Astrocyte of the spinal cord (primary cell): ENCODE results near the gene PAX4.

Experiments
- DNase-seq: peaks from one replicate; pipeline ENCODE4 v3.0.0; 2011; ENCODE audit warnings: low read depth, low spot score
- H3K4me3 ChIP-seq: 2 replicates; pipeline ENCODE4 v1.5.1; 2011; ENCODE audit warnings: low read depth, mild to moderate bottlenecking, low read length, moderate library complexity
- in situ Hi-C: cut with HindIII; loops from 2 replicates; pipeline ENCODE4 v1.10.0; 2017; ENCODE audit warnings: low sequenced_read_pairs
- TF ChIP-seq, protein P1 (sequence below): IDR thresholded peaks from 2 replicates; pipeline ENCODE4 v1.5.1; 2012; ENCODE audit warnings: low read depth, mild to moderate bottlenecking, low read length, inconsistent platforms

The PAX4 gene, protein sequence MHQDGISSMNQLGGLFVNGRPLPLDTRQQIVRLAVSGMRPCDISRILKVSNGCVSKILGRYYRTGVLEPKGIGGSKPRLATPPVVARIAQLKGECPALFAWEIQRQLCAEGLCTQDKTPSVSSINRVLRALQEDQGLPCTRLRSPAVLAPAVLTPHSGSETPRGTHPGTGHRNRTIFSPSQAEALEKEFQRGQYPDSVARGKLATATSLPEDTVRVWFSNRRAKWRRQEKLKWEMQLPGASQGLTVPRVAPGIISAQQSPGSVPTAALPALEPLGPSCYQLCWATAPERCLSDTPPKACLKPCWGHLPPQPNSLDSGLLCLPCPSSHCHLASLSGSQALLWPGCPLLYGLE

DNA sequence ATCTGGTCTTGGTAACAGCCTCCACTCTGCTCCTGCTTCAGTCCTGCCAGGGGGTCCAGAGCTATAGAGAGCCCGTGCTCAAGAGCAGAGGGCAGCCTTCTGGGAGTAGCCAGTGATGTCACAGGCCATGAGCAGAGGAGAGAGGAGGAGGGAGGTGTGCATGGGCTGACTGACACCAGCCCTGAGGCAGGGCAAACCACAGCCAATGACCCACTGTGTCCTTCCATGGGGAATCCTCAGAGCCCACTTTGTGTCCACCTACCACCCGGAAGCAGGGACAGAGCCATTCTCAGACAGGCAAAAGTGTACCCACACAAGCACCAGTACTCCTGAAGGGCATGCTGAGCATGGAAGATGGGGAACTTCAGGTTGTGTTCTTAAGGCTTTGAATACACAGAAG is at the start of gene PAX4:
TSS of gene PAX4 (minus strand) at position 101 of the 400 bp plus-strand sequence. CDS start 2,214 bp downstream, outside the sequence.
- no peak within 1 kb of the TSS for H3K4me3 ChIP-seq
- in situ Hi-C loops: no loop called here
- TF ChIP-seq, protein P1, sequence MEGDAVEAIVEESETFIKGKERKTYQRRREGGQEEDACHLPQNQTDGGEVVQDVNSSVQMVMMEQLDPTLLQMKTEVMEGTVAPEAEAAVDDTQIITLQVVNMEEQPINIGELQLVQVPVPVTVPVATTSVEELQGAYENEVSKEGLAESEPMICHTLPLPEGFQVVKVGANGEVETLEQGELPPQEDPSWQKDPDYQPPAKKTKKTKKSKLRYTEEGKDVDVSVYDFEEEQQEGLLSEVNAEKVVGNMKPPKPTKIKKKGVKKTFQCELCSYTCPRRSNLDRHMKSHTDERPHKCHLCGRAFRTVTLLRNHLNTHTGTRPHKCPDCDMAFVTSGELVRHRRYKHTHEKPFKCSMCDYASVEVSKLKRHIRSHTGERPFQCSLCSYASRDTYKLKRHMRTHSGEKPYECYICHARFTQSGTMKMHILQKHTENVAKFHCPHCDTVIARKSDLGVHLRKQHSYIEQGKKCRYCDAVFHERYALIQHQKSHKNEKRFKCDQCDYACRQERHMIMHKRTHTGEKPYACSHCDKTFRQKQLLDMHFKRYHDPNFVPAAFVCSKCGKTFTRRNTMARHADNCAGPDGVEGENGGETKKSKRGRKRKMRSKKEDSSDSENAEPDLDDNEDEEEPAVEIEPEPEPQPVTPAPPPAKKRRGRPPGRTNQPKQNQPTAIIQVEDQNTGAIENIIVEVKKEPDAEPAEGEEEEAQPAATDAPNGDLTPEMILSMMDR: no peak
- no peak for DNase-seq

DNA sequence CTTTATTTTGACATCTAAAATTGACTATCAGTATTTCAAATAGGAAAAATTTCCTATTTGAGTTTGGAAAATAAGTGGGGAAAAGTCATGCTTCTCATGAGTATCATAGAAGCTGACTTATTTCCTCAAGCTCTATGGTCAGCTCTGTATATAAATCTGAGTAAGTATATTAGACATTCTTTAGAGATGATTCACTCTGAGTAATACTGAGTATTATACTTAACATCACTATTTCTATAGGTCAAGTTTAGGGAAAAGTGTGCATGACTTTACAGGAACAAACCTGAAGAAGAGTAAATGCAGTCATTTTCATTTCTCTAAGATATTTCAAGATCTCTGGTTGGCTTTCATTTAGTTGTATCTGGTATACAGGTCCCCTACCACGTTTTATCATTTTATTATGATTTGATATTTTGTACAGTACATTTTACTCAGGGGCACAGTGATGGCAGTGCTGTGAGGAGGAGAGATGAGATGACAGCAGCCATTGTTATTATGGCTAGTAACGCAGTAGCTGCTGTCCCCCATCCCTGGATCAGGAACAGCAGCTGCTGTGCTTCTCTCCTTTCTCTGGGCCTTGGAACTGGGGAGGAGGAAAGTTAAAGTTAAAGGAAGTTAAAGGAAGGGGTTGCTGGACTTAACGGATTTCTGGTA is 49.2 kb upstream of the PAX4 start:
- DNase-seq: peak; percentile 60
- no peak overlapping the region for H3K4me3 ChIP-seq
- TF ChIP-seq, protein P1: no peak
- in situ Hi-C loops: no loop called here

DNA sequence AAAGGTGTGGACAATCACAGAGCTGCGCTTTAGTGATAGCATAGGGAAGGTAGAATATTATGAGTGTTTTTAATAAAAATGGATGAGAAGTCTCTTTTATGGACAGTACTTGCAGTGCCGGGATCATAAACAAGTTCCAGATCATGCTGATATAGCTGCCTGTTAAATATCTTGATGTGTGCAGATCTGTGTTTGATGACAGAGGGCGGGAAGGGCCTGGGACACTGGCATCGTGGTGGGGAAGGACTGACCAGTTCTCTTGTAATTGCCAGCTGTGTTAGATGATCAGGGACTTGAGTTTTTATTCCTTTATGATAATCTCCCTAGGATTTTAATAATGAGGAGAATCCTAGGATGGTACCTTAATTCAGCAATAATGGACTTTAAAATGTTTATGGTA is 48.7 kb upstream of the PAX4 start:
- TF ChIP-seq, protein P1: no peak
- no peak overlapping the region for H3K4me3 ChIP-seq
- in situ Hi-C loops: no loop called here
- DNase-seq: no peak

DNA sequence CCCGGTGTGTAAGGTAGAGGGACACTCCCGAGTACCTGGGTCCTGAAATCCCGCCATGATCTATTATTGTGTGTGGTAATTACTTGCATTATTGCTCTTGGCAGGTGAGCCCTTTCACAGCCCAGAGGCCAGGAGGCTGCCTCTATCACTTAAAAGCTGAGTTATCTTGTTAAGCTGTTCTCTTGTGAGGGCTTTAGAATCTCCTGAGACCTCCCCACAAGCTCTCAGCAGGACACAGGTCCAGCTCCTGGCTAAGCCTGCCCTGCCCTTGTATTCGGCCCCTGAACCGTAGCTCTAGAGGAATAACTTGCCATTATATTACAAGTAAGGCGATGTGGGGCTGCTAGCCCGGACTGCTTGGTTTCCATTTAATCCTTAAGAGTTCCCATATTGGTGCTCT is 48.0 kb upstream of the PAX4 start:
- no peak overlapping the region for H3K4me3 ChIP-seq
- in situ Hi-C loops: no loop called here
- DNase-seq: no peak
- TF ChIP-seq, protein P1: no peak

GRCh38 chr7:127658970-127659630 is 41.2 kb upstream of the PAX4 start:
- no peak overlapping the region for H3K4me3 ChIP-seq
- in situ Hi-C loops: no loop called here
- TF ChIP-seq, protein P1: no peak
- no peak for DNase-seq

DNA sequence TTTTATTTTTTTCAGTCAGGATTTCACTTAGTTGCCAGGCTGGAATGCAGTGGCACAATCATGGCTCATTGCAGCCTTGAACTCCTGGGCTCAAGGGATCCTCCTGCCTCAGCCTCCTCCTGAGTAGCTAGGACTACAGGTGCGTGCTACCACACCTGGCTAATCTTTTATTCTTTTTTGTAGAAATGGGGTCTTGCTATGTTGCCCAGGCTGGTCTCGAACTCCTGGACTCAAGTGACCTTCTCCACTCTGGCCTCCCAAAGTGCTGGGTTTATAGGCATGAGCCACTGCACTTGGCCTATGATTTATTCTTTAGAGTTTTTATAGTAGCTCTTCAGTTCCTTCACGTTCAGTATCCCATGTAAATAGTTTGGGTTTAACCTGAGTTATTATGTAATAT is 39.6 kb upstream of the PAX4 start:
- in situ Hi-C loops: no loop called here
- no peak overlapping the region for H3K4me3 ChIP-seq
- TF ChIP-seq, protein P1: no peak
- no peak for DNase-seq
